Occipital lobe (tissue), 2 donors: ENCODE data around the gene ZSWIM6. TPM values are rescaled to one million over a fixed set of nuclear protein-coding genes. Genes with fewer than 3 reads are reported as not detected.
"Not testable (repeated sequence)": the region's sequence is repeated elsewhere in the genome, so short reads cannot be mapped to it uniquely, and the experiment has no call there.

Experiments used
- DNase-seq: peaks from one replicate; lab custom pipeline; 2025; lab: John Stamatoyannopoulos, UW
- total RNA-seq: library from RNA; depleted of rRNA; stranded (reverse); fragments of >200 nt; gene quantifications from one replicate; pipeline ENCODE4 v1.2.3, GENCODE V29; 2014

Gene ZSWIM6
- total RNA-seq, 1 donor from 2014 or later = 57.4 TPM

DNA sequence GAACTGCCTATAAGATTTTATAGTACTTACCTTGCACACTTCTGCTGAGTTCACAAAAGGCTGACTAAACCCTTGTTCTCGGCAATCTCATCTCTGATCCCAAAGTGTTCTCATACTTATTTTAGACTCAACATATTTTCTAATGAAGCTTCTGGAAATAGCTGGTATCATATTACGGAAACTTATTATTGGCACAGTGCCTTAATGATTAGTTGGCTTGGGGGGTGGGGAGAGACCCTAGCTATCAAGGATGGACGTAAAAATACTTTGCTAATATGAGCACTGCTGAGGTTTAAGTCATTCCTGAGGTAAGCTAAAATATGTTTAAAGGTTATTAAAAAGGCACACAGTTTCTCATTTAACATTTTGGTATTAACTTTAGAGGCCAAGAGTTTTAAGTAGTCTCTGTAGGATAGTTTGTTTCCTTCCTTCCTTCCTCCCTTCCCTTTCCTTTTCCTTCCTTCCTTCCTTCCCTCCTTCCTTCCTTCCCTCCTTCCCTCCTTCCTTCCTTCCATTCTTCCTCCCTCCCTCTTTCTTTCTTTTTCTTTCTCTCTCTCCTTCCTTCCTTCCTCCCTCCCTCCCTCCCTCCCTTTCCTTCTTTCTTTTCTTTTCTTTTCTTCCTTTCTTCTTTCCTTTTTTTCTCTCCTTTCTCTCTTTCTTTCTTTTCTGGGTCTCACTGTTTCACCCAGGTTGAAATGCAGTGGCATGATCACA is 31.5 kb downstream of the ZSWIM6 start:
- DNase-seq = no peak

DNA sequence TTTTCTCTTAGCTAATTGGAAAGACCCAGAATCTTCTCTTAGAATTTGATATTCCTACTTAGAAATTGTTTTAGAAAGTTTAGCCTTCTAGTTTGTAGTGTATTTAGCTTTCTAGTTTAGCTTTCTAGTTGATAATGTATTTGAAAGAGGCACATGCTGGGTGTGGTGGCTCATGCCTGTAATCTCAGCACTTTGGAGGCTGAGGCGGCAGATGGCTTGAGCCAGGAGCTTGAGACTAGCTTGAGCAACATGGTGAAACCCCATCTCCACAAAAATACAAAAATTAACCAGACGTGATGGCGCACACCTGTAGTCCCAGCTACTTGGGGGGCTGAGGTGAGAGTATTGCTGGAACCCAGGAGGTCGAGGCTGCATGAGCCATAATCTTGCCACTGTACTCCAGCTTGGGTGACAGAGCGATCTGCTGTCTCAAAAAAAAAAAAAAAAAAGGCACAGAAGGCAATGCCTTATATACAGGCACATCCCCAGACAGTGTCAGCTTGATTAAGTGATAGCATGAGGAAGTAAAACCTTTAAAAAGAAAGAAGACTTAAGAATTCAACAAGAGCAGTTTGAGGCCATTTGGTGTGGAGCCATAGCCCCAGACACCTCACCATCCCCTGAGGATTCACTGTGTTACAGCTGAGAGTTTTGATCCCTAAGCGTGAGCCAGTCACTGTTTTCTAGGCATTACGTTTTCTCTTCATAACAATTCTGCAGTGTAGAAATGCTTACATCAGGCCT is 34.6 kb downstream of the ZSWIM6 start:
- no peak for DNase-seq

DNA sequence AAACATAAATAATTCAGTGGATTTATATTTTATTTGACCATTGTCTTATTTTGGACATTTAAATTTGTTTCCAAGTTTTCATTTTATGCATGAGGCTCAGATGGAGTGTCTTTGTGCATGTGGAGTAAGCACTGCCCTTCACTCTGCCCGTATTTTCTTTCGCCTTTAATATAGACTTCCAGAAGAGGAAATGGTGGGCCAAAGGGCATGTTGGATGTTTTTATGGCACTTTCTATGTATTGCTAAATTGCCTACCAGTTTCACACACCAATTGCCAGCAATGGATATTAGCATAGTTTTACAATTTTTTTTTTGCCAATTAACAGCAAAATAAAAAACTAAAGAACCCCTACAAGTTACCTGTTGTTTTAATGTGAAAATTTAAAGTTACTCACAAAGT is 38.4 kb downstream of the ZSWIM6 start:
- no peak for DNase-seq

DNA sequence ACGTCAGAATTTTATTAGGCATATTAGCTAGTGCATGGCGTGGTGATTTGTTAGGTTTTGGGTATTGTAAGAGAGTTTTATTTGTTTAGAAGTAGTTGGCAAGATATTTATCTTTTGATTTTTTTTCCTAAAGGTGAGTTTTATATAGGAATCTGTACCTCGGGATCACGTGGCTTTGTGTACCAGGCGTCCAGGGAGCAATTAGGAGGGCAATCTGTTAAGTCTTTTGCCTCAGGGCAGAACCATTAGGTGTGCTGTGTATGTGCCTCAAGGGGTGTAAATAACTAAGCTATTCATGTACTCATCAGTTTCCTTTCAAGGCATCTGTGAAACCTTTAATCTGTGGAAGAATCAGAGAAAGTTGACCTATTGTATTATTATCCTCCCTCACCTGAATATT is 39.4 kb downstream of the ZSWIM6 start:
- DNase-seq = no peak

DNA sequence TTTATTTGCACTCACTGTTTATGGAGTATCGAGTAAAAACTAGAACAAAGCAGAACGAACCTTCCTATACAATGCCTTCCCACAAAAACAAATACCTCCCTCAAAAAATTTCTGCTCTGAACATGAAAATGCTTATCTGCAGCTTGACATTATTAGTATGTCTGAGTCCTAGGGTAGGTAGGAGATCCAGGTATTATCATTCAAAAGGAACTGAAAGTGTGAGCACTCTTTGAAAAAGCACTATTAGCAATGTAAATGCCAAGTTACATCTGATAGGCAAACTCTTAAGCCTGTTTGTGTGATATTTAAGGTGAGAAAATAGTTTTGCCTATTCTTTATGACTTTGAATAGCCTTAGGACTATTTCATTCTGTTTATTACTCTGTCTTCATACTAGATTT is 47.6 kb downstream of the ZSWIM6 start:
- DNase-seq = no peak

DNA sequence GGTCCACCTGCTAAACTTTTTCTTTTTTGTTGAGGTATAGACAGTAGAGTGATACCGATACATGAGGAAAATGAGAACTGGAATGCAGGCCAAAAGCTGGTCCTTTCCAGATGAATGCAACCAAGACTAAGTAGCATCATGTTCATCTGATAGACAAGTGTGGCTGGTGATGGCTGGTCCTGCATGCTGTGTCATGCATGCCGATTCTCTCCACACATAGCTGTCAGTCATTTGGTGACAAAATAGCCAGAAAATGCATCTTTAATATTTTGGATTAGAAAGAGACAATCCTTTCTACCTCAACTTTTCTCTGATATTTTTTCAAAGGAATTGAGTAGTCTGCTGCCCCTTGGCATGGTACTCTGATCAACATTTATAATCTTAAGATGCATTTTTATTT is 49.9 kb downstream of the ZSWIM6 start:
- DNase-seq = no peak

DNA sequence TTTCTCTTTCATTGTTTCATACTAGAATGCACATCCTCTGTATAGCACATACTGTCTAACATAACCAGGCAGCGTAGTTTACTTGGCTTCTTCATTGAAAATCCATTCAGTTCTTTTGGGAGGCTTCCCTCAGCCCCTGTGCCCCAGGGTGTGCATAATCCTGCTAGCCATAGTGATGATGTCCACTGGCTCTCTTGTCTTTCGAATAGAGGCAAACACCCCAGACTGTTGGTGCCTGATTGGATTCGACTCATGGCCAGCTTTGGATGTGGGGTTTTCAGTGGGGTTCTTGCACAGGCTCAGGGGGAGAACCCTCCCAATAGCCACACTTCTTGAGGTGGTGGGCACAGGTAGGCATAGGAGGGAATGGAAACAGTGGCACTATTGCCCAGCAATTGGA is 53.6 kb downstream of the ZSWIM6 start:
- DNase-seq = no peak

DNA sequence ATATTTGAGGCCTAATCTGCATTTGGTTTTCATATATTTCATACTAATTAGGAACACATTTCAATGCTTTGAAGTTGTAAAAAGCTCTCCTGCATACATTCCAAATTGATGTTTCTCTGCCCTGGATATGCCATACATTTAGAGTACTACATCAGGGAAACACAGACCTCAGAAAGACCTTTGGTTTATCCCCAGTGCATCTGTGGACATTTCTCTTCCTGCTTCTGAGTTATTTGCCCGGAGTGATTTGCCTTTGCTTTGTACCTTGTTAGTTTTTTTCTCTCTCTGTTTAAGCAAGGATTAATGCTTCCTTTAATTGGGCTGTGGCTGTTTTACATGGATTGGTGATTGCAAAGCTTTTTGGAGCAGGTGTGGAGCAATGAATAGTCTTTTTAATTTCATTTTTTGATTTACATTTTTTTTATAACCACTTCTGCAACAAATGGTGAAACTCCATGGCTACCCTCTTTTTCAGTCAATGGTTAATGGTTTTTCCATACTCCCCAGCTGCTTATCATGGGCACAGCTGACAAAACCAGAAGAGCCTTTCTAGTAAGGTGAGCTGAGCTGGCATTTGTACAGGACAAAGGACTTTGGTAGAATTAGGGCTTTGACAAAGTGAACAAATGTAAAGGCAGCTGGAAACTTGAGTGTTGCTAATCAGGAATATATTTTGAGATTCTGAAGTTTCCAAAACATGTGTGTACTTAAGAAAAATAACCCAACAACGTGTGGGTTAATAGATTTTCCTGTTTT is 54.2 kb downstream of the ZSWIM6 start:
- no peak for DNase-seq

DNA sequence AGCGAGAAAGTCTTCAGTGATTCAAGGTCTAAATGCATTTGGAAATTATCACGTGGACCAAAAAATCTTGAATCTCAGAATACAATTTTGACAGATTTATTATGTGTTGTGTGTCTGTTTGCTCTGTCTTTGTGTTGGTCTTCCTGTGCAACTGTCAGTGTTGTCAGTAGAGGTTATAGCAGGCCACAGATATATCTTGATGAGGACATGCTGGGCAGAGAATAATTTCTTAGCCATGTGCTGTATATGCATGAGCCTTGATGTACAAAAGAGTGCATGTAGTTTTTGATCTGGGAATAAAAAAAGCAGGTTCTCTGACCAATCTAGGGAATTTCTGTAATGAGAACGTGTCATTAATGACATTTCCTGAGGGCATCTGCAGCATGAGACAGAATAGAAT is 57.6 kb downstream of the ZSWIM6 start:
- no peak for DNase-seq

DNA sequence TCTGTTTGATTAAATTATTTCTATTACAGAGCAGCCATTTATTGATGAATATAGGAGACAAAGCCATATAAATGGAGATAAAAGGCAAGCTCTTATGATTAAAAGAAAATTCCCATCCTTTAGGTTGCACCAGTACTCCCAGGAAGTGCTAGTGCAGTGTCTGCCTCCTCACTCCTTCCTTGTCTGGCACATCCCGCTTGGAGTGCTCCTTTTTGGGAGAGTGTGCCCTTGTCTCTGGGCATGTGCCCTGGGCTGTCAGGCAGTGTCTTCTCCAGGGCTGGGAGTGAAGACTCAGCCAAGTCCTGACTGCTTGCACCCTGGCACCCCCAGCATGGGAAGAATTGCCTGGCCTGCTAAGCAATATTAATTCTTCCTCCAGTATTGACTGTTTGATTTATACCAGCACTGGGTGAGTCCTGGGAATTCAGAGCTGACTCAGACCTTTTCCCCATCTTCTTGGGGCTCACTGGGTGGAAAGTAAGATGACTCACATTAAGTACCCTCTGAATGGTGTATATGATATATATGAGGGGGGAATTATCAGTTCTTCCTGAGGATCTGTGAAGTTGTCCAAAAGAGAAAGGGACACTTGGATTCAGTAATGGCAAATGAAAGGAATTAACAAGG is 62.1 kb downstream of the ZSWIM6 start:
- DNase-seq = no peak

DNA sequence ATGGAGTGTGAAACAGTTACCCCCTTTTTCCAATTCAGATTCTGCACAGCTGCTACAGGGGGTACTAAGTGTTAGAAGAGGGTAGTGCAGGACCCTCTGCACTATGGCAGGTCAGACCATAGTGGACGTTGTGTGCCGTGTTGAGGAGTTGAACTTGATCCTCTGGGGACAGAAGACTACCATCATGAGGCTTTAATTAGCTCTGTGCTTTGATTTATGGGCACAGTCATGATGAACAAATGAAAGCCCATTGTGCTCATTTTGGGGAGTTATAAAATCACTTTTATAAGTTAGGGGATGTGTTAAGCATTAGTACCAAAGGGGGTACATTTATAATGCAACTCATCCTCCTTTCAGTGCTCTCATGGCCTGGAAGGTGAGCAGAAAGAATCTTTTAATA is 62.7 kb downstream of the ZSWIM6 start:
- no peak for DNase-seq

DNA sequence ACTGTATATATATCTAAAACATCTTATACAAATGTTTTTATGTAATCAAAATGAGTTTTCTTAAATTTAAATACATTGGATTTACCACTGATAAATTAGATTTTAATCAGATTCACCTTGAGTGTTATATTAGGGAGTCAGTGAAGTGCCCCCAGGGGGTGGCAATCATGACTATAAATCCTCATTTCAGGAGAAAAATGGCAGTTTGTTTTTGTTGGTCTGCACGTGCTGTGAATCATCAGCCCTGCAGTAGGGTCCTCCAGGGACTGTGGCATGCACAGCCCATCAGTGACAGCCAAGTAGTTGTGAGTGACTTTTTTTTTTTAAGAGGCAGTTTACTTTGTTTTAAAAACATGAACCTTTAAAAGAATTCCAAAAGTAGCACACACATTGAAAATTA is 65.2 kb downstream of the ZSWIM6 start:
- DNase-seq = no peak

DNA sequence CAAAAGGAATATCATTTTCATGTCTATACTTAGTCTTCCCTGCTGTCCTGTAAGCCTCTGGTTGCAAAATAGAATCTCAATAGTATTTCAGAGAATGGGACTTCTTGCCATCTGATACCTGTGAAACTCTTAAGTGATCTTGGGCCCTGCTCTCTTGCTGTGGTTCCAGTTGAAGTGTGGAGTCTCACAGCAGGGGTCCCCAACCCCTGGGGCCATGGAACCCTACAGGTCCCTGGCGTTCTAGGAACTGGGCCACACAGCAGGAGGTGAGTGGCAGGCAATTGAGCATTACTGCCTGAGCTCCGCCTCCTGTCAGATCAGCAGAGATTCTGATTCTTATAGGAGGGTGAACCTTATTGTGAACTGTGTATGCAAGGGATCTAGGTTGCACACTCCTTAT is 65.9 kb downstream of the ZSWIM6 start:
- DNase-seq = no peak

DNA sequence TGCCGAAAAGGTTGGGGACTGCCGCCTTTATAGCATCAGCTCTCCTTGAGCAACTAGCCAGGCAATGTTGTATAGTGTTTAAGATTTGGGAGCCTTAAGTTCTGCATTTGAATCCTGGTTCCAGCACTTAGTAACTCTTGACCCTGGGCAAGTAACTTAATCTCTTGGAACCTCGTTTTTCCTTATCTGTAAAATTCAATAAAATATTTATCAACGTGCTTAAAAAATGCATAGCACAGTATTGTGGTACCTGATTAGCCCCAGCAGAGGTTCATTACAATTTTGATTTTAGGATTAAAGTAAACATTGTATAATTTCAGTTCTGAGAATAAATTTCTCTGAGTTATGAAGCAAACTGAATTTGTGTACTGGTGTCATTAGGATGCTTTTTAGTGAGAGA is 66.4 kb downstream of the ZSWIM6 start:
- DNase-seq = no peak

DNA sequence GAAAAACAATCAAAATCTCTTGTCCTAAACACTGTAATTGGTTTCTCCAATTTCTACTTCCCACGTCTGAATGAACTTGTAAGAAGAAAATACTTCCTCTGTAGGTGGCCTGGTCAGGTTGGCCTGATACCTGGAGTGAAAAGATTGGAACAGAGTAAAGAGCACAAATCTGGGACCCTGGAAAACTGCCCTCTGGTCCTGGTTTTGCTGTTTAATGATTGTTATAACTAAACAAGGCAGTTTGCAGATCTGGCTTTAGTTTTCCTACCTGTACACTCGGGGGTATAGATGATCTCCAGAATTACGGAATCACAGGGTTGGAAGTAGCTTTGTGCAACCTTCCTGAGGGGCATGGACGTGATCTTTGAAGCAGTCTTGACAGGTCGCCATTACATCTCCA is 67.6 kb downstream of the ZSWIM6 start:
- no peak for DNase-seq

DNA sequence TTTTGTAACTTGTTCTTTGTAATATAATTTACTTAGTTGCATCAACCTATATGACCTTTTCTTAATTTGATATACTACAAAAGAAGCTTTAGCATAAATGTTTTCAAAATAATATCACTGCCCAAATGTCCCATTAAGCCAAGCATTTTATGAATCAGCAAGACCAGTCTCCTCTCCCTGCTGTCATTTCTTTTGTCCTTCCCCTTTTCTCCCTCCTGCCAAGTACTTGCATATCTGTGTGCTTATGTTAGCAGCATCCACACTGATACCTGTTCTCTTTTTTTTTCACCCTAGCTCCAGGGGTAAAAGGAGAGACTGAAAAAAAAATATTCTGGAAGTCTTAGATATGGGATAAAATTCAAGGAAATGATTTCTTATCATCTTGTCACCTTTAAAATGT is 69.7 kb downstream of the ZSWIM6 start:
- DNase-seq = no peak

DNA sequence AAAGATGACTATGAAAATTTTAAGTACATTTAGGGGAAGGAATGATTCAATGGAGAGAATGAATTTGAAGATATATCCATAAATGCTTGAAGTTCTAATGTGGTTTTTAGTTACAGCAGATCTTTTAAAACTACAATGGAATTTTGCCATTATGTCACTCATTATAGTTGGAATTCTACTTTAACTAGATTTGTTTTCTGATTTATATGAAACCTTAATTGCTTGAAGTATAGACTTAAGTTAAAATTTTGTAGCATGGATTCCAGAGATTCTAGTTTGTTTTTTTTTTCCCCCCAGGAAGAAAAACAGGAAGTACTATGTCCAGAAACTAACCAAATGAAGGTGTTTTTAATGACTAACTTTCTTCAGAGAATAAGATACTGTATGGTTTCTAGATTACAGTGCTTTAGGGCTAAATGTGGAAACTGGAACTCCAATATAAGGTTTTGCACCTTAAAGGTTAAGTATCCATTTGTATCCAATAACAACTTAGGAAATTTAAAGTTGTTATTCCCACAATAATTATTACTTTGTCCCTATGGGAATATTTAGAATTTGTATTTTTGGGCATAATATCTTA is 70.3 kb downstream of the ZSWIM6 start:
- no peak for DNase-seq

DNA sequence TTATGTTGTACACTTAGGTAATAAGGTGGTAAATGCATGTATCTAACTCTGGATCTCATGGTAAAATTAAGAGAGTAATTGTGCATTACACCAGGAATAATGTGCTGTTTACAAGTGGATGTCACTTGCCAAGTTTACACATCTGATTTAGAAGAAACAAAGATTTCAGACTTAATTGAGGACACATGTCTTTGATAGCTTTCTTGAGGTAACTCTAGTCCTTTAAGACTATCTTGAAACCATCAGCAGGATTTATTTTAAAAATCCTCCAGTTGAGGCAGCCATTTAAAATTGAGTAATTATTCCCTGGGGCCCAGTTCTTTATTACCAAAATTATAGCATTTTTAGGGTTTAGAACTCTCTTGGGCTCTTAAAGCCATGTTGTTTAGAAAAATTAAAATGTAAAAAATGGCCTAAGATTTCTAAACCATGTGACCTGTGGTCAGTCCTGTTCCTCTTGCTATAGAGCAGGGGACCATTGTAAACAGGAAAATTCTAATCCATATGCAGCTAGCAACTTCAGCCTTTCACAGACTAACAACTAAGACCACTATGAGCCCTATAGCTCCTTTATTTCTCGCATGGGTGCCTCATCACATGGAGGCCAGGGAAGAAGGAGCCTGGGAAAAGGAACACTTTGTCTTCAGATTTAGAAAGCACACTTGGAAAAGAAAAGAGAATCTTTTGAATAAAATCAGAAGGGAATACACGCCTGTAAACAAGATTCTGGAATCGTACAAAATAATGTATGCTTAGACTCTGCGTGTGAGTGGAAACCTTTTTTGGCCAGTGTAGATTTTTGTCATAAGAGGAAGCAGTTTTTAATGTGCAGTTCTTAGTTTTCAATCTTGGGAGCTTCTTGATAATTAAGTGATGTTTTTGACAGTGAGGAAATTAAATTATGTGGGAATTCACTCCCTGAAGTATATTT is 71.2 kb downstream of the ZSWIM6 start:
- no peak for DNase-seq

DNA sequence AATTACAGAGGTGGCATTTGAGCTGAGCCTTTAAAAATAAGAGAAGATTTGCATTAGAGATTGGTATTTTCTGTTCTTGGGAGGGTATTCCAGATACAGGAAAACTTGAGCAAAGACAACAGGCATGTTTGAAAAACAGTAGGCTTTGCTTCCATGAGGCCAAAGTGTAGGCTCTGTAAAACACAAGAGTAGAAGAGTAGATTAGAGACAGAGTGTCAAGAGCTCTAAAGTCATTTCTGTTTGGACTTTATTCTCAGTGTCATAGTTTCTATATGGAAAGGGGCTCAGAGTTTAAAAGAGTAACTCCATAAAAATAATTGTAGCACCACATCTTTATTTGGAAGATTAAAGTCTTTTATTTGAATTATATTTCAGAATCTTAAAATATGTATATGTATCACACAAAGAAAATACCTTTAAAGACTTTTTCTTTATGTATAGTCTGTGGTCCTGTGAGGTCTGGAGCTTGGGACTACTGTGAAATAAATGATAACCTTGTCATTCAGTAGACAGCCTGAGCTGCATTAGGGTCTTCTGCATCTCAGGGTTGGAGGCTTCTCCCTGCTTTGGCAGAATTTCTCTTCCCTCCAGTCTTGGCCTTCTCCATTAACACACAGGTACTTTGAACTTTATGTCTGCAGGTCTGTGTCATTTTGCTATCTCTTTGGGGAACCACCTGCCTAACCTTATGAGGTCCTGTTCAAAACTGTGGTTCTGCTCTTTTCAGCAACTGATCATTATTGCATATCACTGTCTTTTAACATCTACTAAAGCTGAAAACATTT is 73.6 kb downstream of the ZSWIM6 start:
- no peak for DNase-seq

DNA sequence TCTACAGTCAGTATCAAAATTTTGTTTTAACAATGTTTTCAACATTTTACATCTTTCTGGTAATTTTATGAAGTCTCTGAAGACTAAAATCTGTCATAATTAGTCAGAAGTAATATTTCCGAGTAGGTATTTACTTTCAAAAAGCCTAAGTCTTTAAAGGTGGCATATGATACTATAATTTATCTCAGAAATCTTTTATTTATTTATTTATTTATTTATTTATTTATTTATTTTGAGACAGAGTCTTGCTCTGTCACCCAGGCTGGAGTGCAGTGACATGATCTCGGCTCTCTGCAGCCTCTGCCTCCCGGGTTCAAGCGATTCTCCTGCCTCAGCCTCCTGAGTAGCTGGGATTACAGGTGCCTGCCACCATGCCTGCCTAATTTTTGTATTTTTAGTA is 74.4 kb downstream of the ZSWIM6 start:
- DNase-seq = not testable (repeated sequence)
